Smooth muscle cell (in vitro differentiated cells): Measurements from ENCODE around the gene NEURL2. TPM values are rescaled to one million over a fixed set of nuclear protein-coding genes. Genes with fewer than 3 reads are reported as not detected.

Experiments
- DNase-seq: peaks from one replicate; lab custom pipeline; 2025; ENCODE audit not compliant: unreplicated experiment; lab: John Stamatoyannopoulos, UW
- H2AFZ ChIP-seq: fragments of 200-600 bp; sonication (generic); 2 replicates; pipeline ENCODE4 v1.6.0; 2016; ENCODE audit warnings: antibody characterized with exemption, low read depth, mild to moderate bottlenecking
- H3F3A ChIP-seq: fragments of 200-600 bp; sonication (generic); 2 replicates; pipeline ENCODE4 v1.6.0; 2017; ENCODE audit warnings: antibody characterized with exemption, low read depth
- H3K27ac ChIP-seq: fragments of 200-600 bp; sonication (generic); 2 replicates; pipeline ENCODE4 v1.5.1; 2016; ENCODE audit warnings: low read depth, mild to moderate bottlenecking
- H3K27me3 ChIP-seq: fragments of 200-600 bp; sonication (generic); 2 replicates; pipeline ENCODE4 v1.6.1; 2016; ENCODE audit warnings: low read depth, mild to moderate bottlenecking
- H3K36me3 ChIP-seq: fragments of 200-600 bp; sonication (generic); 2 replicates; pipeline ENCODE4 v1.5.1; 2016; ENCODE audit warnings: low read depth
- H3K4me1 ChIP-seq: fragments of 200-600 bp; sonication (generic); 2 replicates; pipeline ENCODE4 v1.5.1; 2016; ENCODE audit warnings: low read depth
- H3K4me2 ChIP-seq: fragments of 200-600 bp; sonication (generic); 2 replicates; pipeline ENCODE4 v1.6.0; 2016; ENCODE audit warnings: mild to moderate bottlenecking
- H3K4me3 ChIP-seq: fragments of 200-600 bp; sonication (generic); 2 replicates; pipeline ENCODE4 v1.5.1; 2016; ENCODE audit warnings: mild to moderate bottlenecking
- H3K79me2 ChIP-seq: fragments of 200-600 bp; sonication (generic); 2 replicates; pipeline ENCODE4 v1.6.0; 2016; ENCODE audit warnings: low read depth, mild to moderate bottlenecking
- H3K9ac ChIP-seq: fragments of 200-600 bp; sonication (generic); 2 replicates; pipeline ENCODE4 v1.6.0; 2016; ENCODE audit warnings: low read depth
- H3K9me3 ChIP-seq: fragments of 200-600 bp; sonication (generic); replicated peaks from 2 replicates; pipeline ENCODE4 v1.5.1; 2016; ENCODE audit warnings: low read depth
- H4K20me1 ChIP-seq: fragments of 200-600 bp; sonication (generic); 2 replicates; pipeline ENCODE4 v1.6.0; 2016; ENCODE audit warnings: low read depth
- CTCF ChIP-seq: fragments of 200-600 bp; sonication (generic); IDR thresholded peaks from 2 replicates; pipeline ENCODE4 v1.5.1; 2017; ENCODE audit warnings: borderline replicate concordance, mild to moderate bottlenecking, antibody characterized with exemption; ENCODE audit not compliant: insufficient read depth, poor library complexity, severe bottlenecking
- WGBS: methylation state at CpG from one replicate; pipeline ENCODE4 v1.1.7; 2016; ENCODE audit warnings: low lambda C conversion rate; 5-methylcytosine and 5-hydroxymethylcytosine counted together
- polyA plus RNA-seq: library from polyadenylated mRNA; unstranded; fragments of >200 nt; fragmentation: Nextera tagmentation; extraction: Ambion mirVana; gene quantifications from 2 replicates; pipeline ENCODE4 v1.2.1, GENCODE V29; 2016
- total RNA-seq: library from RNA; depleted of rRNA; stranded (reverse); fragments of >200 nt; gene quantifications from 2 replicates; pipeline ENCODE4 v1.2.3, GENCODE V29; 2014

NEURL2 gene
- total and polyA plus RNA-seq, 2 experiments from 2014 or later: 0.31 to 3.7 TPM

GRCh38 chr20:45843506-45843905 is 47.5 kb downstream of the NEURL2 start:
- no peak overlapping the region for H2AFZ ChIP-seq
- TF ChIP-seq CTCF: no peak
- WGBS: 93% methylated on average over 14 of the region's 14 CpGs

GRCh38 chr20:45842169-45842812 is 48.7 kb downstream of the NEURL2 start:
- Histone ChIP-seq H3K9me3 (no peaks in the 10 kb centered on the region), H3F3A (peaks cover 6% of the 10 kb centered on the region), H4K20me1 (peaks cover 18% of the 10 kb centered on the region), H3K9ac (no peak overlapping the region), H3K4me3 (no peak overlapping the region), H2AFZ (no peak overlapping the region), H3K27ac (peak overlapping the region; percentile 7), H3K36me3 (no peaks in the 10 kb centered on the region), H3K27me3 (no peaks in the 10 kb centered on the region), H3K4me1 (no peaks in the 10 kb centered on the region), H3K4me2 (no peak overlapping the region), H3K79me2 (no peaks in the 10 kb centered on the region)
- TF ChIP-seq CTCF: no peak
- DNase-seq: no peak
- 86% methylated on average over 5 of the region's 5 CpGs for WGBS

More at GRCh38 chr20:45843506-45843905, 47.5 kb downstream of the NEURL2 start:
- no peak overlapping the region for H3K4me3 ChIP-seq
- no peaks in the 10 kb centered on the region for H3K27me3 ChIP-seq
- H3K79me2 ChIP-seq: no peaks in the 10 kb centered on the region
- no peak for DNase-seq
- H3K9ac ChIP-seq: no peak overlapping the region
- no peaks in the 10 kb centered on the region for H3K9me3 ChIP-seq
- peaks cover 18% of the 10 kb centered on the region for H4K20me1 ChIP-seq
- no peaks in the 10 kb centered on the region for H3K36me3 ChIP-seq
- H3K4me1 ChIP-seq: no peaks in the 10 kb centered on the region
- H3K27ac ChIP-seq: no peak overlapping the region
- no peak overlapping the region for H3K4me2 ChIP-seq
- H3F3A ChIP-seq: peaks cover 6% of the 10 kb centered on the region

- Histone ChIP-seq H3K9me3 (no peaks in the 10 kb centered on the region), H3K4me1 (no peaks in the 10 kb centered on the region), H3K9ac (no peak overlapping the region), H3K4me3 (no peak overlapping the region), H3K27ac (no peak overlapping the region), H4K20me1 (peaks cover 22% of the 10 kb centered on the region), H3K4me2 (no peak overlapping the region), H2AFZ (no peak overlapping the region), H3K79me2 (no peaks in the 10 kb centered on the region), H3K36me3 (no peaks in the 10 kb centered on the region), H3K27me3 (no peaks in the 10 kb centered on the region), H3F3A (peaks cover 10% of the 10 kb centered on the region)
- WGBS: 97% methylated on average over 10 of the region's 10 CpGs
- DNase-seq: no peak
- no peak for TF ChIP-seq CTCF
These were observed 49.4 kb downstream of the NEURL2 start for GRCh38 chr20:45841407-45842129.

- H3K79me2 ChIP-seq: no peaks in the 10 kb centered on the region
- no peak overlapping the region for H3K4me3 ChIP-seq
- WGBS: 97% methylated on average over 25 of the region's 25 CpGs
- no peak for TF ChIP-seq CTCF
- H3K36me3 ChIP-seq: no peaks in the 10 kb centered on the region
- H3F3A ChIP-seq: peaks cover 12% of the 10 kb centered on the region
- H4K20me1 ChIP-seq: peaks cover 23% of the 10 kb centered on the region
- no peak overlapping the region for H3K4me2 ChIP-seq
- no peaks in the 10 kb centered on the region for H3K4me1 ChIP-seq
- H3K27me3 ChIP-seq: no peaks in the 10 kb centered on the region
- DNase-seq: no peak
- H3K27ac ChIP-seq: no peak overlapping the region
- H3K9me3 ChIP-seq: no peaks in the 10 kb centered on the region
- H3K9ac ChIP-seq: no peak overlapping the region
- no peak overlapping the region for H2AFZ ChIP-seq
These were observed 50.3 kb downstream of the NEURL2 start for GRCh38 chr20:45840700-45841198.
